ENCODE results near the gene PHACTR1.

- TF ChIP-seq POLR2A (IDR thresholded peaks at IDR 0.05) (no peak), CTCF (IDR thresholded peaks at IDR 0.05) (no peak), EP300 (IDR thresholded peaks at IDR 0.05; ENCODE audit: low read depth) (no peak), POLR2AphosphoS5 (IDR thresholded peaks at IDR 0.05) (no peak)
Observed at GRCh38 chr6:12968839-12969558, 252.4 kb downstream of the PHACTR1 start.
